SK-N-MC (cell line): ENCODE data around the gene PPP2R3B.

Experiments used
- EZH2 ChIP-seq: fragments of 200-600 bp; sonication (generic); IDR thresholded peaks from one replicate; pipeline ENCODE4 v1.6.1; 2017; ENCODE audit warnings: antibody characterized with exemption
- POLR2AphosphoS5 ChIP-seq: IDR thresholded peaks from 2 replicates; pipeline ENCODE4 v1.6.1; 2012; ENCODE audit warnings: mild to moderate bottlenecking, low read depth, low read length, borderline replicate concordance

GRCh38 chrX:334331-334891 is 52.3 kb downstream of the PPP2R3B start:
- TF ChIP-seq POLR2AphosphoS5 (no peak), EZH2 (no peak)
